Measurements from ENCODE around the gene RB1.

- TF ChIP-seq, protein P1, sequence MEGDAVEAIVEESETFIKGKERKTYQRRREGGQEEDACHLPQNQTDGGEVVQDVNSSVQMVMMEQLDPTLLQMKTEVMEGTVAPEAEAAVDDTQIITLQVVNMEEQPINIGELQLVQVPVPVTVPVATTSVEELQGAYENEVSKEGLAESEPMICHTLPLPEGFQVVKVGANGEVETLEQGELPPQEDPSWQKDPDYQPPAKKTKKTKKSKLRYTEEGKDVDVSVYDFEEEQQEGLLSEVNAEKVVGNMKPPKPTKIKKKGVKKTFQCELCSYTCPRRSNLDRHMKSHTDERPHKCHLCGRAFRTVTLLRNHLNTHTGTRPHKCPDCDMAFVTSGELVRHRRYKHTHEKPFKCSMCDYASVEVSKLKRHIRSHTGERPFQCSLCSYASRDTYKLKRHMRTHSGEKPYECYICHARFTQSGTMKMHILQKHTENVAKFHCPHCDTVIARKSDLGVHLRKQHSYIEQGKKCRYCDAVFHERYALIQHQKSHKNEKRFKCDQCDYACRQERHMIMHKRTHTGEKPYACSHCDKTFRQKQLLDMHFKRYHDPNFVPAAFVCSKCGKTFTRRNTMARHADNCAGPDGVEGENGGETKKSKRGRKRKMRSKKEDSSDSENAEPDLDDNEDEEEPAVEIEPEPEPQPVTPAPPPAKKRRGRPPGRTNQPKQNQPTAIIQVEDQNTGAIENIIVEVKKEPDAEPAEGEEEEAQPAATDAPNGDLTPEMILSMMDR (IDR thresholded peaks at IDR 0.05; ENCODE audit: low read depth, low read length), result no peak
- no peak for TF ChIP-seq MAX (IDR thresholded peaks at IDR 0.05; ENCODE audit: low read depth, low read length)
Observed at GRCh38 chr13:48431431-48431830, 127.9 kb downstream of the RB1 start.
